Measurements from ENCODE around the gene MBNL3. TPM values are rescaled to one million over a fixed set of nuclear protein-coding genes. Genes with fewer than 3 reads are reported as not detected.

Gene MBNL3
- total and polyA plus RNA-seq, 9 of the 15 experiments (the other 6 are each of a cell fraction or from before 2014, with no cell fraction given), result under 0.01 to 0.25 (median 0.16) TPM

- CTCF ChIA-PET (ENCODE audit: low intra/inter-chr PET ratio), result no interaction called here
- no TSS peak for BruUV-seq (replicated peaks)
- no peak for FAIRE-seq
Observed at GRCh38 chrX:132393085-132393484, 95.8 kb downstream of the MBNL3 start.

More at GRCh38 chrX:132393085-132393484, 95.8 kb downstream of the MBNL3 start:
- TF ChIP-seq CBFA2T3 (IDR thresholded peaks at IDR 0.05) (0 out of 2 replicates have a peak, but pooled peaks have one; percentile 4), ZNF398 (CRISPR knock-in tag; IDR thresholded peaks at IDR 0.05) (no peak), TEAD4 (IDR thresholded peaks at IDR 0.05; ENCODE audit: low read length) (0 out of 2 replicates have a peak, but pooled peaks have one; percentile 36), TEAD4 (CRISPR knock-in tag; IDR thresholded peaks at IDR 0.05; ENCODE audit: borderline replicate concordance) (no peak), ARID1B (IDR thresholded peaks at IDR 0.05) (0 out of 2 replicates have a peak, but pooled peaks have one; percentile 12)
- Histone ChIP-seq H3K27ac (ENCODE audit: extremely low read depth, low read depth, low read length) (no peak overlapping the region), H4K20me1 (replicated peaks; ENCODE audit: control insufficient read depth, insufficient read depth, low read length) (no peaks in the 10 kb centered on the region; the same call in 1 of the 2 replicates), H3K9me1 (ENCODE audit: control insufficient read depth, insufficient read depth, low read length) (no peaks in the 10 kb centered on the region), H3K27me3 (ENCODE audit: control insufficient read depth in 2 of 2, insufficient read depth in 2 of 2, low read length in 2 of 2) (no peaks in the 10 kb centered on the region), H2AFZ (ENCODE audit: low read depth, low read length) (no peak overlapping the region), H3K4me2 (ENCODE audit: insufficient read depth, low read length) (no peak overlapping the region), H3K36me3 (ENCODE audit: control insufficient read depth, insufficient read depth, low read length) (no peaks in the 10 kb centered on the region), H3K4me1 (replicated peaks in 1 of 2; ENCODE audit: control insufficient read depth in 2 of 2, insufficient read depth in 2 of 2, low read length in 2 of 2) (no peaks in the 10 kb centered on the region), H3K9me3 (replicated peaks; ENCODE audit: control insufficient read depth, insufficient read depth, low read depth, low read length) (no peaks in the 10 kb centered on the region), H3K9ac (ENCODE audit: insufficient read depth in 1 of 2, low read depth in 2 of 2, low read length in 2 of 2) (no peak overlapping the region), H3K79me2 (ENCODE audit: control insufficient read depth, insufficient read depth, low read length) (no peaks in the 10 kb centered on the region), H3K4me3 (no peak overlapping the region)
- intact Hi-C loops (cut with micrococcal nuclease) (no loop called here), in situ Hi-C loops (cut with MboI) (no loop called here)
- POLR2A ChIA-PET, result no interaction called here
- DNase-seq (ENCODE audit: extremely low read depth in 1 of 4, low spot score in 3 of 4) (no peak), ATAC-seq (no peak)
